Stomach (tissue), 9 donors: ENCODE data around the gene NECTIN3. TPM values are rescaled to one million over a fixed set of nuclear protein-coding genes. Genes with fewer than 3 reads are reported as not detected.

Experiments
- DNase-seq, 2 donors: peaks; one replicate each; pipeline versions ENCODE4 v3.0.0 to v3.0.0-alpha.2; 2013 to 2019
- H3K27ac ChIP-seq, 5 donors: fragments of 200-600 bp in 4 of 5; sonication (generic) in 4 of 5; one replicate each; pipeline ENCODE4 v1.5.1; 2013 to 2019; ENCODE audit warnings: mild to moderate bottlenecking in 1 of 5, moderate library complexity in 1 of 5
- H3K27me3 ChIP-seq, 3 donors: fragments of 200-600 bp; sonication (generic); one replicate each; pipeline ENCODE4 v1.5.1; 2017 to 2019; ENCODE audit warnings: mixed run types in 1 of 3
- H3K36me3 ChIP-seq, 4 donors: fragments of 200-600 bp; sonication (generic); 1 replicate in 3 of 4; 2 replicates in 1 of 4; pipeline ENCODE4 v1.5.1; 2016 to 2019
- H3K4me1 ChIP-seq, 4 donors: fragments of 200-600 bp; sonication (generic); one replicate each; pipeline ENCODE4 v1.5.1; 2016 to 2019
- H3K4me3 ChIP-seq, 4 donors: fragments of 200-600 bp; sonication (generic) in 3 of 4; one replicate each; pipeline ENCODE4 v1.5.1; 2016 to 2019; ENCODE audit warnings: mild to moderate bottlenecking in 1 of 4
- H3K9me3 ChIP-seq, 4 donors: fragments of 200-600 bp; sonication (generic); one replicate each; pipeline ENCODE4 v1.5.1; 2016 to 2019
- CTCF ChIP-seq, 7 experiments: fragments of 450-650 bp in 4 of 7; fragments of 200-600 bp in 3 of 7; sonication (generic) in 3 of 7; IDR thresholded peaks; one replicate each; pipeline ENCODE4 v1.5.1; 2016 to 2019; ENCODE audit warnings: antibody characterized with exemption in 7 of 7, control low read depth in 2 of 7, mild to moderate bottlenecking in 1 of 7
- EP300 ChIP-seq: sonication (generic); formaldehyde crosslinking; IDR thresholded peaks from one replicate; pipeline ENCODE4 v1.6.1; 2017; ENCODE audit warnings: antibody characterized with exemption
- POLR2A ChIP-seq, 4 donors: fragments of 450-650 bp; IDR thresholded peaks; one replicate each; pipeline ENCODE4 v1.6.1; 2016; ENCODE audit warnings: antibody characterized with exemption in 4 of 4, control low read depth in 2 of 4, mild to moderate bottlenecking in 1 of 4, moderate library complexity in 1 of 4
- POLR2AphosphoS5 ChIP-seq, 3 donors: sonication (generic); formaldehyde crosslinking; IDR thresholded peaks; one replicate each; pipeline ENCODE4 v1.6.1; 2016; ENCODE audit warnings: antibody characterized with exemption in 3 of 3
- WGBS, 5 donors: extraction: QIAGEN DNeasy Blood & Tissue Kit in 3 of 5; methylation state at CpG; one replicate each; pipeline versions ENCODE4 v1.1.5 to v1.1.7; 2013 to 2018; 5-methylcytosine and 5-hydroxymethylcytosine counted together
- intact Hi-C: fragments of 100-400 bp; cut with DNase I; formaldehyde crosslinking; loops from one replicate; pipeline ENCODE4 v1.15.1; 2023; ENCODE audit warnings: low total_unique reads
- polyA plus RNA-seq, 3 donors: library from polyadenylated mRNA; stranded (reverse); fragments of 200-250 nt; gene quantifications; one replicate each; pipeline ENCODE4 v1.2.3, GENCODE V29; 2013
- total RNA-seq, 5 donors: library from RNA; depleted of rRNA; stranded (reverse); fragments of >200 nt; gene quantifications; one replicate each; pipeline versions ENCODE4 v1.1.0 to v1.2.3, GENCODE V29; 2014 to 2016
- donor health status: healthy with polysubstance abuse.
- donor health status: Bipolar disorder and iron deficiency.
- donor health status: healthy.

The NECTIN3 gene
- total and polyA plus RNA-seq, 8 donors: 2.7 to 92.3 (median 12.6) TPM

- H3K9me3 ChIP-seq: no peaks in the 10 kb centered on the region
- peak overlapping the region; percentile 94 to 96 (median 96) for H3K27ac ChIP-seq
- DNase-seq: no peak
- peaks cover 11 to 45% (median 29%) of the 10 kb centered on the region in 4 donors for H3K4me1 ChIP-seq
- no peak for TF ChIP-seq POLR2A (IDR thresholded peaks at IDR 0.05)
- TF ChIP-seq CTCF (IDR thresholded peaks at IDR 0.05): no peak
- no peak for TF ChIP-seq POLR2AphosphoS5 (IDR thresholded peaks at IDR 0.05)
- no peak for TF ChIP-seq EP300
- 0% methylated on average over 19 to 23 of the region's 23 CpGs for WGBS, 5 donors
- H3K27me3 ChIP-seq: peaks cover 0 to 6% (median 0%) of the 10 kb centered on the region in 3 donors
- intact Hi-C loops: no loop called here
- H3K4me3 ChIP-seq: peak overlapping the region; percentile 77 to 91 (median 89)
- H3K36me3 ChIP-seq: no peaks in the 10 kb centered on the region
Observed at GRCh38 chr3:111070772-111071256, 802 bp upstream of the NECTIN3 start.

DNA sequence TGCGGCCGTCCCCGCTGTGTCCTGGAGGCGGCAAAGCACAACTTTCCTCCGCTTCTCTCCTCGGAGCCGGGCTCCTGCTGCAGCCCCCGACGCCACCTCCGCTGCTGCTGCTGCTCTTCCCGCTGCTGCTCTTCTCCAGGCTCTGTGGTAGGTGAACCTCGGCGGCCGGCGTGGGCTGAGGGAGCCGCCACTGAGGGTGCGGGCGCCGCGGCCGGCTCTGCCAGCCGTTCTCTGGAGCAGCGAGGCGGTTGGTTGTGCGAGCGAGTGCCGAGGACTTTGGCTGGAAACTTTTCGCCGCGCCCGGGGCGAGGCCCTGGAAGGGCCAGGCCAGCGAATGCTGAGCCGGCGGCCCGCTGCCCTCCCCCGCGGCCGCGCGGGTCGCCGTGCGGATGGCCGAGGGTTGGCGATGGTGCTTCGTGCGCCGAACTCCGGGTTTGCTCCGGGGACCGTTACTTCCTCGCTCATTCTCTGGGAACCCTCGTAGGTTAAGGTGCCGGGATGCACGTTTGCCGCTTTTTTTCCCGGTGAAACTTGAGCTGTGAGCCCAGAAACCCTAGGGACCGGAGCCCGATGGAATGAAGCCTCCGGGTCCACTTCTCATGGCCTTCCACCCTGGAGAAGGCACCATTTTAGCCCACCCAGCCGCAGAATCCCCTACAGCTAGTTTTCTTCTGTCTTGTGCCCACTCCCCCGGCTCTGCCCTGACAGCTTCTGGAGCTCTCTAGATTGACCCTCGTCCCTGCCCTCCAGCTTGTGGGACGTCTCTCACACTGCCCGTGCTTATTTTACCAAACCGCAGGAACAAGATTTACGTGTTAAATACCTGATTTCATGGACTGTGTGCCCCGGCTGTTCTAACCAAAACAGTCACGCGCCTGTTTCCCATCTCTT, 660 bp downstream of the NECTIN3 start:
- H3K4me1 ChIP-seq: peaks cover 17 to 55% (median 36%) of the 10 kb centered on the region in 4 donors
- H3K9me3 ChIP-seq: no peaks in the 10 kb centered on the region
- peaks cover 0 to 6% (median 0%) of the 10 kb centered on the region in 3 donors for H3K27me3 ChIP-seq
- no peaks in the 10 kb centered on the region for H3K36me3 ChIP-seq
- 0 to 1% (median 0%) methylated on average over 35 to 71 of the region's 71 CpGs for WGBS, 5 donors
- peak in 1 of 2 donors; percentile 48 for DNase-seq
- intact Hi-C loops: no loop called here
- TF ChIP-seq EP300 (no peak), POLR2A (IDR thresholded peaks at IDR 0.05) (no peak), CTCF (IDR thresholded peaks at IDR 0.05) (no peak), POLR2AphosphoS5 (IDR thresholded peaks at IDR 0.05) (no peak)
- peak overlapping the region; percentile 94 to 96 (median 96) for H3K27ac ChIP-seq
- peak overlapping the region; percentile 77 to 91 (median 89) for H3K4me3 ChIP-seq

GRCh38 chr3:111073218-111073617, 1.6 kb downstream of the NECTIN3 start:
- Histone ChIP-seq H3K36me3 (no peaks in the 10 kb centered on the region), H3K4me1 (peaks cover 17 to 65% (median 40%) of the 10 kb centered on the region in 4 donors), H3K9me3 (no peaks in the 10 kb centered on the region), H3K27me3 (peaks cover 0 to 6% (median 0%) of the 10 kb centered on the region in 3 donors), H3K27ac (peak overlapping the region in 4 of 5 donors; percentile 94 to 96 (median 96)), H3K4me3 (peak overlapping the region; percentile 77 to 91 (median 89))
- intact Hi-C loops: no loop called here
- peak in 1 of 2 donors; percentile 15 for DNase-seq
- no peak for TF ChIP-seq POLR2AphosphoS5 (IDR thresholded peaks at IDR 0.05)
- WGBS, 5 donors: 14 to 31% (median 24%) methylated on average over 5 of the region's 5 CpGs

GRCh38 chr3:111076732-111077131, 5.1 kb downstream of the NECTIN3 start:
- H3K4me1 ChIP-seq: peaks cover 17 to 85% (median 52%) of the 10 kb centered on the region in 4 donors
- H3K36me3 ChIP-seq: no peaks in the 10 kb centered on the region
- H3K27me3 ChIP-seq: peaks cover 0 to 5% (median 0%) of the 10 kb centered on the region in 3 donors
- TF ChIP-seq CTCF (IDR thresholded peaks at IDR 0.05) (no peak), EP300 (no peak), POLR2AphosphoS5 (IDR thresholded peaks at IDR 0.05) (no peak), POLR2A (IDR thresholded peaks at IDR 0.05) (no peak)
- H3K4me3 ChIP-seq: no peak overlapping the region
- 66 to 78% (median 73%) methylated on average over 5 of the region's 5 CpGs for WGBS, 5 donors
- no peaks in the 10 kb centered on the region for H3K9me3 ChIP-seq
- no peak for DNase-seq
- intact Hi-C loops: no loop called here
- no peak overlapping the region for H3K27ac ChIP-seq
